ENCODE measurements around the gene TMEM207.

- TF ChIP-seq POLR2A (IDR thresholded peaks at IDR 0.05): no peak
- TF ChIP-seq CTCF (IDR thresholded peaks at IDR 0.05): no peak
Observed at GRCh38 chr3:190499122-190499521, 49.4 kb upstream of the TMEM207 start.
